K562 (cell line): ENCODE data around the gene ARMC9.

Experiments used
- DNMT1 ChIP-seq: fragments of 450-650 bp; IDR thresholded peaks from 2 replicates; pipeline ENCODE4 v1.6.1; 2016; ENCODE audit warnings: antibody characterized with exemption, mild to moderate bottlenecking
- EP300 ChIP-seq: IDR thresholded peaks from 2 replicates; pipeline ENCODE4 v1.6.1; 2012; ENCODE audit warnings: low read length, improper control_type of control experiment
- EZH2 ChIP-seq: IDR thresholded peaks from 2 replicates; pipeline ENCODE4 v1.6.1; 2012; ENCODE audit warnings: low read depth, mild to moderate bottlenecking, inconsistent platforms, low read length, borderline replicate concordance
- HMG20B ChIP-seq: fragments of 250-450 bp; sonication (Bioruptor Pico); IDR thresholded peaks from 2 replicates; pipeline ENCODE4 v1.5.0; 2021; ENCODE audit warnings: mild to moderate bottlenecking
- MAFG ChIP-seq: fragments of 450-650 bp; conservative IDR thresholded peaks from 2 replicates; pipeline ENCODE4 v1.6.1; 2016; ENCODE audit warnings: missing genetic modification characterization, missing compliant biosample characterization
- POLR2A ChIP-seq: fragments of 450-650 bp; conservative IDR thresholded peaks from 2 replicates; pipeline ENCODE4 v1.6.1; 2016
- TAF1 ChIP-seq: IDR thresholded peaks from 2 replicates; pipeline ENCODE4 v1.6.1; 2011; ENCODE audit warnings: mild to moderate bottlenecking, low read length, moderate library complexity; ENCODE audit not compliant: insufficient read depth, control insufficient read depth, severe bottlenecking; ENCODE audit errors: extremely low read depth
- ZNF217 ChIP-seq: sonication (generic); formaldehyde crosslinking; IDR thresholded peaks from 2 replicates; pipeline ENCODE4 v1.8.0; 2022; ENCODE audit warnings: mild to moderate bottlenecking, missing genetic modification reagents
- ZNF75A ChIP-seq: fragments of 450-650 bp; formaldehyde crosslinking; IDR thresholded peaks from 2 replicates; pipeline ENCODE4 v1.4.0; 2020; ENCODE audit warnings: mild to moderate bottlenecking
- TF ChIP-seq, protein P1 (sequence below), 3 experiments: IDR thresholded peaks in 2 of 3; conservative IDR thresholded peaks in 1 of 3; 2 replicates each; pipeline ENCODE4 v1.5.1; 2011 to 2012; ENCODE audit warnings: low read length in 3 of 3, mild to moderate bottlenecking in 3 of 3, control low read depth in 2 of 3, improper control_type of control experiment in 1 of 3, inconsistent platforms in 1 of 3, low read depth in 1 of 3, mixed read lengths in 1 of 3, moderate library complexity in 1 of 3; ENCODE audit not compliant: insufficient read depth in 2 of 3
- TF ChIP-seq, protein P2 (sequence below): sonication (generic); formaldehyde crosslinking; IDR thresholded peaks from 2 replicates; pipeline ENCODE4 v1.8.1; 2023; ENCODE audit warnings: mild to moderate bottlenecking, missing genetic modification reagents
- TF ChIP-seq, protein P3 (sequence below), 2 experiments: fragments of 450-650 bp; IDR thresholded peaks; 2 replicates each; pipeline ENCODE4 v1.6.1; 2016; ENCODE audit warnings: mild to moderate bottlenecking in 2 of 2, borderline replicate concordance in 1 of 2, low read depth in 1 of 2, moderate library complexity in 1 of 2

DNA sequence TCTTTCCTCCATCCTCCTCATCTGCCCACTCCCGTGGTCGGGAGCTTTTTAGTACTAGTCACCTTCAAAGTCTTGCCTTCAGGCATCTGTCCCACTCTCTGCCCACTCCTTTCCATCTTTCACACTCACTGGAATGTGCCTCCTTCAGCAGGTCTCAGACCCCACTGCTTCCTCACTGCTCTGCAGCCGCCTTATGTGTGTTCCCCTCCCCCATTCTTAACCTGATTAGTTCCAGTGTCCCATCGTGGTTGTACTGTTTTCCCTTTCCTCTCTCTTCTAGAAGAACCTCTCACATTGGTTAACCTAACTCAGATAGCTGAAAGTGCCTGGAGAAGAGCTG, 3.0 kb downstream of the ARMC9 start:
- TF ChIP-seq TAF1: no peak
- no peak for TF ChIP-seq POLR2A
- TF ChIP-seq ZNF75A (CRISPR knock-in tag): no peak
- no peak for TF ChIP-seq EZH2
- TF ChIP-seq, protein P1, sequence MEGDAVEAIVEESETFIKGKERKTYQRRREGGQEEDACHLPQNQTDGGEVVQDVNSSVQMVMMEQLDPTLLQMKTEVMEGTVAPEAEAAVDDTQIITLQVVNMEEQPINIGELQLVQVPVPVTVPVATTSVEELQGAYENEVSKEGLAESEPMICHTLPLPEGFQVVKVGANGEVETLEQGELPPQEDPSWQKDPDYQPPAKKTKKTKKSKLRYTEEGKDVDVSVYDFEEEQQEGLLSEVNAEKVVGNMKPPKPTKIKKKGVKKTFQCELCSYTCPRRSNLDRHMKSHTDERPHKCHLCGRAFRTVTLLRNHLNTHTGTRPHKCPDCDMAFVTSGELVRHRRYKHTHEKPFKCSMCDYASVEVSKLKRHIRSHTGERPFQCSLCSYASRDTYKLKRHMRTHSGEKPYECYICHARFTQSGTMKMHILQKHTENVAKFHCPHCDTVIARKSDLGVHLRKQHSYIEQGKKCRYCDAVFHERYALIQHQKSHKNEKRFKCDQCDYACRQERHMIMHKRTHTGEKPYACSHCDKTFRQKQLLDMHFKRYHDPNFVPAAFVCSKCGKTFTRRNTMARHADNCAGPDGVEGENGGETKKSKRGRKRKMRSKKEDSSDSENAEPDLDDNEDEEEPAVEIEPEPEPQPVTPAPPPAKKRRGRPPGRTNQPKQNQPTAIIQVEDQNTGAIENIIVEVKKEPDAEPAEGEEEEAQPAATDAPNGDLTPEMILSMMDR (IDR thresholded peaks at IDR 0.05 in 2 of 3, conservative IDR thresholded peaks at IDR 0.05 in 1 of 3; ENCODE audit: insufficient read depth in 2 of 3, low read depth in 1 of 3, low read length in 3 of 3): no peak
- TF ChIP-seq, protein P2, sequence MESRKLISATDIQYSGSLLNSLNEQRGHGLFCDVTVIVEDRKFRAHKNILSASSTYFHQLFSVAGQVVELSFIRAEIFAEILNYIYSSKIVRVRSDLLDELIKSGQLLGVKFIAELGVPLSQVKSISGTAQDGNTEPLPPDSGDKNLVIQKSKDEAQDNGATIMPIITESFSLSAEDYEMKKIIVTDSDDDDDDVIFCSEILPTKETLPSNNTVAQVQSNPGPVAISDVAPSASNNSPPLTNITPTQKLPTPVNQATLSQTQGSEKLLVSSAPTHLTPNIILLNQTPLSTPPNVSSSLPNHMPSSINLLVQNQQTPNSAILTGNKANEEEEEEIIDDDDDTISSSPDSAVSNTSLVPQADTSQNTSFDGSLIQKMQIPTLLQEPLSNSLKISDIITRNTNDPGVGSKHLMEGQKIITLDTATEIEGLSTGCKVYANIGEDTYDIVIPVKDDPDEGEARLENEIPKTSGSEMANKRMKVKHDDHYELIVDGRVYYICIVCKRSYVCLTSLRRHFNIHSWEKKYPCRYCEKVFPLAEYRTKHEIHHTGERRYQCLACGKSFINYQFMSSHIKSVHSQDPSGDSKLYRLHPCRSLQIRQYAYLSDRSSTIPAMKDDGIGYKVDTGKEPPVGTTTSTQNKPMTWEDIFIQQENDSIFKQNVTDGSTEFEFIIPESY: no peak
- no peak for TF ChIP-seq EP300
- TF ChIP-seq MAFG (tag): no peak
- TF ChIP-seq DNMT1: no peak
- TF ChIP-seq ZNF217 (CRISPR knock-in tag): no peak
- no peak for TF ChIP-seq HMG20B
- TF ChIP-seq, protein P3, sequence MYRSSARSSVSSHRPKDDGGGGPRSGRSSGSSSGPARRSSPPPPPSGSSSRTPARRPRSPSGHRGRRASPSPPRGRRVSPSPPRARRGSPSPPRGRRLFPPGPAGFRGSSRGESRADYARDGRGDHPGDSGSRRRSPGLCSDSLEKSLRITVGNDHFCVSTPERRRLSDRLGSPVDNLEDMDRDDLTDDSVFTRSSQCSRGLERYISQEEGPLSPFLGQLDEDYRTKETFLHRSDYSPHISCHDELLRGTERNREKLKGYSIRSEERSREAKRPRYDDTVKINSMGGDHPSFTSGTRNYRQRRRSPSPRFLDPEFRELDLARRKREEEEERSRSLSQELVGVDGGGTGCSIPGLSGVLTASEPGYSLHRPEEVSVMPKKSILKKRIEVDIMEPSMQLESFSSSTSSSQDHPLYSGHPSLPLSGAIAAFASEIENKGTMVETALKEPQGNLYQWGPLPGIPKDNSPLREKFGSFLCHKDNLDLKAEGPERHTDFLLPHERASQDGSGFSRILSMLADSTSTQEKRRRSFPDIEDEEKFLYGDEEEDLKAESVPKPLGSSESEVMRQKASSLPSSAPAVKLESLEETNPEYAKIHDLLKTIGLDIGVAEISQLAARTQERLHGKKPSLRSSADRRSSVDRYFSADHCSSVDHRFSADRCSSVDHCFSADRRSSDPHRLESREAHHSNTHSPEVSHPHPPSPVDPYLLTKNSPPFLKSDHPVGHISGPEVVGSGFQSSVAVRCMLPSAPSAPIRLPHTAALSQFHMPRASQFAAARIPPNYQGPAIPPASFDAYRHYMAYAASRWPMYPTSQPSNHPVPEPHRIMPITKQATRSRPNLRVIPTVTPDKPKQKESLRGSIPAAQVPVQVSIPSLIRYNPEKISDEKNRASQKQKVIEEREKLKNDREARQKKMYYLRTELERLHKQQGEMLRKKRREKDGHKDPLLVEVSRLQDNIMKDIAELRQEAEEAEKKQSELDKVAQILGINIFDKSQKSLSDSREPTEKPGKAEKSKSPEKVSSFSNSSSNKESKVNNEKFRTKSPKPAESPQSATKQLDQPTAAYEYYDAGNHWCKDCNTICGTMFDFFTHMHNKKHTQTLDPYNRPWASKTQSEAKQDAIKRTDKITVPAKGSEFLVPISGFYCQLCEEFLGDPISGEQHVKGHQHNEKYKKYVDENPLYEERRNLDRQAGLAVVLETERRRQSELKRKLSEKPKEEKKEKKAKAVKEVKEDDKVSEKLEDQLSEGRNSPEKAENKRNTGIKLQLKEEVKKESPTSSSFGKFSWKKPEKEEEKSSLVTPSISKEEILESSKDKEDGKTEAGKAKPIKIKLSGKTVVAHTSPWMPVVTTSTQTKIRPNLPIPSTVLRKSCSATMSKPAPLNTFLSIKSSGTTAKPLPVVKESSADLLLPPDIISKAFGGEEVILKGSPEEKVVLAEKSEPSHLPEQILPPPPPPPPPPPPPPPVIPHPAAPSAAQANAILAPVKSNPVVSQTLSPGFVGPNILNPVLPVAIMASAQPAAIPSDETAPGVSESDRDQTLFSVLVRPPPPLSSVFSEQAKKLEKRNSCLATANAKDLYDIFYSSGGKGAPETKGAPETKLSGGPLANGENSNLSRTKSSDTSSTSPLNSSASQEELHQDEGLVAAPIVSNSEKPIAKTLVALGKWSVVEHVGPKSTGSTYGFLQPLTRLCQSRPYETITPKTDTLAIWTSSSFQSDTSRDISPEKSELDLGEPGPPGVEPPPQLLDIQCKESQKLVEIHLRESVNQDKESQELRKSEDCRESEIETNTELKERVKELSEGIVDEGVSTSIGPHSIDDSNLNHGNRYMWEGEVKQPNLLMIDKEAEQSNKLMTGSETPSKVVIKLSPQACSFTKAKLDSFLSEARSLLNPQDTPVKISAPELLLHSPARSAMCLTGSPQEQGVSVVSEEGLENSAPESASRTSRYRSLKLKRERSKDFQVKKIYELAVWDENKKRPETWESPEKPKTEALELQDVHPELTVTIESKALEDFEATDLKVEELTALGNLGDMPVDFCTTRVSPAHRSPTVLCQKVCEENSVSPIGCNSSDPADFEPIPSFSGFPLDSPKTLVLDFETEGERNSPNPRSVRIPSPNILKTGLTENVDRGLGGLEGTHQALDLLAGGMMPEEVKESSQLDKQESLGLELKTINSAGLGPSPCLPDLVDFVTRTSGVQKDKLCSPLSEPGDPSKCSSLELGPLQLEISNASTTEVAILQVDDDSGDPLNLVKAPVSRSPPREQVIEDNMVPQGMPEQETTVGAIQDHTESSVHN (IDR thresholded peaks at IDR 0.05; ENCODE audit: borderline replicate concordance in 1 of 2, low read depth in 1 of 2): no peak
